HG03558 (cell line): Measurements from ENCODE around the gene BRD7.
A peak's percentile ranks its signal among the peaks of the same experiment; 100 is the strongest.

Experiments used
- ATAC-seq: cut with Tn5 transposase; IDR thresholded peaks from one replicate; pipeline ENCODE4 v1.9.1; 2021; ENCODE audit warnings: moderate number of reproducible peaks; ENCODE audit not compliant: unreplicated experiment; ENCODE audit errors: extremely low read depth

Gene BRD7

DNA sequence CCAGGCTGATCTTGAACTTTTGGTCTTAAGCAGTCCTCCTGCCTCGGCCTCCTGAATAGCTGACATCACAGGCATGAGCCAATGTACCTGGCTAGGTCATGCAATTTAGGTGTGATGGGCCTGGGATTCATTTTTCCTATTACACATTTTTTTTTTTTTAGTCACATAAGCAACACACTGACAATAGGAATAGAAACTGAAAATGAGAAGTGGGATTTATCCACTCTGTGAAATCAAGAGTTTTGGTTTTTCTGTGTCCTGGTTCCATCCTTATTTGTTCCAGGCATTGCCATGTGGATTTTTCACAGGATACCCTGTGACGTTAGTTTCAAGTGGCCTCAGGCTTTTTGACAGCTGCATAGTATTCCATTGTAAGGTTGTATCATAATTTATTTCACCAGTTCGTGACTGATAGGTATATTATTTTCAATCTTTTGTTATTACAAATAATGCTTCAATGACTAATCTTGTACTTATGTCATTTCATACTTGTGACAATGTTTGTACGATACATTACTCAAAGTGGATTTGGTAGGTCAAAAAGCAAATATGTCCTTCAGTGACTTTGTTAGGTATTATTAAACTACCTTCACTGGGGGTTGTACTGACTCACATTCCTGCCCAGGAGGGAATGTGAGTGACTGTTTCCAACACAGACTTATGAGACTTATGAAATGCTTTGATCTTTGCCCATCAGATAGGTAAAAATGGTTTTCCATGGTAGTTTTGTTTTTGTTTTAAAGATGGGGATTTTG lies 91.8 kb downstream of the BRD7 start:
- no peak for ATAC-seq

DNA sequence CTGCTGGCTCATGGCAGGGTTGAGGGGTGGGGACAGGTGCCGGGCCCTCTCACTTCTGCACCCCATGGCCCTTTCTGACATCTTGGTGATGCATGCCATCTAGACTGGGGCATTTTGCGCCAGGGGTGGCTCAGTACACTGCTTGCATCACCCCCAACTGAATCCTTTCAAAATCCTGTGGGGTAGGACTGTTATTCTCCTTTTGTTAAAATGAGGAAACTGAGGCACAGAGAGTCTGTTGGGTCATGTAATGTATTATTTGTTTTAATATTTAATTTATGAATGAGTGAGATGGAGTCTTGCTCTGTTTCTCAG lies 92.5 kb downstream of the BRD7 start:
- ATAC-seq, result no peak

DNA sequence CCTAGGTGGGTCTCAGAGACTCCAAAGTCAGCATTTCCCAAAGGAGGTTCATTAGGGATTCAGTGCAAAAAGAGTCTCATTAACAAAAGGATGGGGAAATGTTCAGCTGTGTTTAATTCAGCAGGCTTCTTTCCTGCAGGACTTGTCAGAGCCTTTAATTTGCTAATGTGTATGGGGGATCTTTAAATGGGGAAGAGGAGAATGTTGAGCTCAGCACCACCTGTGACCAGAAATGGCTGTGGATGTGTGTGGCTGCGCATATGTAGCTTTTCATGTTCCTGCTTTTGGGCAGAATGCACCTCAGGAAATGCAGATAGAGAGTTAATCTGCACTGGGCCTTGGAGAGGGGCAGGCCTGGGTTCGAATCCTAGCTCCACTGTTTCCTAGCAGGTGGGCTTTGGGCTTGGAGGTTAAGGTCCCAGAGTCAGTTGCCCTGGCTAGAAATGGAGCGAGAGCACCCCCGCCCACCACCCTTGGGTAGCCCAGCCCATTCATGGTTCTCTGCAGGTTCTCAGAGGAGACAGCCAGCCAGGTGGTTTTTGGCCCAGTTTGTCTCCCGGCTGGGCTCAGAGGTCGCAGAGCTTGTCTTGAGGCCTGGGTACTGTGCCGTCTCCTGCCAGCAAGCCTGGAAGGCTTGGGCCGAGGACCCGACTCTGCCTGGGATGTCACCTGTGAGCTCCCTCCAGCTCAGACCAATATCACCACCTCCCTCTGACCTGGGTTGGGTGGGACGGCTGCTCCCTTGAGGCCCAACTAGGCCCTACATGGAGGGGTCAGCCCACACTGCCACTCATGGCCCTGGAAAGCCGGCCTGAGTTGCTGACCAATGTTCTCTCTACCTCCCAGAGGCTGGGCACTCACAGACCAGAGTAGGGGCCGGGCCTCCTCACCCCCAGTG lies 93.1 kb downstream of the BRD7 start:
- no peak for ATAC-seq

DNA sequence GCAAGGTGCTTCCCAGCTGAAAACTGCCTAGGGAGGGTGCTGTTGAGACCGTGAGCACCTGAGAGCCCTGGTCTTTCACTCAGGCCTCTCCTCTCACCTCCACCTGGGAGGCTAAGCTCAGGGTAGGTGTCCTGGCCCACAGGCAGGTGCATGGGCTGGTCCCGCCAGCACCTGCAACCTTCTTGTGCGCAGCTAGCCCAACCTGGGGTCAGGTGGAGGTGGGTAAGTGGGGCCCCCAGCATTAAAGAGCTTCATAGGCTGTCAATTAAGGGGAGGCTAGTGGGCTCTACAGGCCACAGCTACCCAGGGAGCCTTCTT lies 93.7 kb downstream of the BRD7 start:
- no peak for ATAC-seq

DNA sequence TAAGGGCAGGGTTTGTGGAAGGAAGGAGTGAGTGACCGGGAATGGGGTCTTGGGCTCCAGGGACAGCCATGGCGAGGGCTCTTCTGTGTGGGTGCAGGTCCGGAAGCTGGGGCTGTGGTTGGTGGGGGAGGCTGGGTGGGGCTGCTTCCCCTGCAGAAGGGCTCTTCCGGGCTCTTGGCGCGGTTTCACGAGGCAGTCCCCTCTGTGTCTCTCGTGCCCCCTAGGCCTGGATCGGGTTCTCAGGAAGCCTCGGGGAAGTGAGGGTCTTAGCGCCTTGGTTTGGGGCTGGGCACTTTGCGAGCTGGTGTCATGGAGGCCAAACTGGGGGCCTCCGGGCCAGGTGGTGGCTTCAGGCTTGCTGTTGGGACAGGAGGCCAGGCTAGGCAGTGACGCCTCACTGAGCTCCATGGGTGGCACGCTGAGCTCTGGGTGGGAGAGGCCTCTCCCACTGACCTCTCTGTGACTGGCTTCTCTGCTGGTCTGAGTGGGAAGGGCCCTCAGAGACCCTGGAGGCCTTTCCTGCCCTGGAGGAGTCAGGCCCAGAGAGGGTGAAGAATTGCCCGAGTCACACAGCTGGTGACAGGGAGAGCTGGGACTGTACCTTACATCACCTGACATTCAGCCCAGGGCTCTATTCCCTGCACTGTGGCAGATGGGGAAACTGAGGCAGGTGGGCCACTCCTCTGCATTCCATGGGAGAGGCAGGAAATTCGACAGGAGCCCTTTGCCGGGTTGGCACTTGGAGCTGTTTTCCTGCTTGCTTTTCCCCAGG lies 94.3 kb downstream of the BRD7 start:
- ATAC-seq, result no peak

DNA sequence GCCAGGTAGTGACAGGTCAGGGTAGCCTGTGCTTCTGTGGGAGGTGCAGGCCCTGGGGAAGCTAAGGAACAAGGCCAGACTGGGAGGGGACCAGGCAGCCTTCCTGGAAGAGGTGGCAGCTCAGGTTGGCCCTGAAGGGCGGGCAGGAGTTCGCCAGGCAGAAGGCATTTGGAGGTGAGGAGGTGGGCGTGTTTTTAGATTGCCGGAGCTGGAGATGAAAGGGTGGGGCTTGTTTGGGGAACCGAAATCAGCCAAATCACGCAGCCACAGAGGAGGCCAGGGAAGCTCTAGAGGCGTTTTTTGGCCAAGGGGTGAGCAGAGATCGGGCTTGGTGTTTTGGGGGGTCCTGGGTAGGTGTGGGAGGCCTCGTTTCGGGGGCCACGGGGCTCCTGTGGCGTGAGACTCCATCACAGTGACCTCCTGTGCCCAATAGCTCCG lies 94.9 kb downstream of the BRD7 start:
- no peak for ATAC-seq

DNA sequence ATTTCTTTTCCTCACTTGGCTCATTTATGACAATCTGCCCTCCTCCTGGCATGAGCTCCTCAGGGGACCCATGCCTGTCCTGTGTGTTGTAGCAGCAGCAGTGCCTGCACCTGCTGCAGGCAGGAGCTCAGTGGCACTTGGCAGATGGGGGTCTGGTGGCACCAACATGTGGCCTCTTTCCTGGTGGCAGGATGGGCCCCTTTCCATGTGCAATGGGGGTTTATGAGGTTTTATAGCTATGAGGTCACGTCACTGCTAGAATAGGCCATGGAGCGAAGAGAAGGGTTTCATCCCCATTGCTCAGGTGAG lies 95.5 kb downstream of the BRD7 start:
- ATAC-seq, result no peak

DNA sequence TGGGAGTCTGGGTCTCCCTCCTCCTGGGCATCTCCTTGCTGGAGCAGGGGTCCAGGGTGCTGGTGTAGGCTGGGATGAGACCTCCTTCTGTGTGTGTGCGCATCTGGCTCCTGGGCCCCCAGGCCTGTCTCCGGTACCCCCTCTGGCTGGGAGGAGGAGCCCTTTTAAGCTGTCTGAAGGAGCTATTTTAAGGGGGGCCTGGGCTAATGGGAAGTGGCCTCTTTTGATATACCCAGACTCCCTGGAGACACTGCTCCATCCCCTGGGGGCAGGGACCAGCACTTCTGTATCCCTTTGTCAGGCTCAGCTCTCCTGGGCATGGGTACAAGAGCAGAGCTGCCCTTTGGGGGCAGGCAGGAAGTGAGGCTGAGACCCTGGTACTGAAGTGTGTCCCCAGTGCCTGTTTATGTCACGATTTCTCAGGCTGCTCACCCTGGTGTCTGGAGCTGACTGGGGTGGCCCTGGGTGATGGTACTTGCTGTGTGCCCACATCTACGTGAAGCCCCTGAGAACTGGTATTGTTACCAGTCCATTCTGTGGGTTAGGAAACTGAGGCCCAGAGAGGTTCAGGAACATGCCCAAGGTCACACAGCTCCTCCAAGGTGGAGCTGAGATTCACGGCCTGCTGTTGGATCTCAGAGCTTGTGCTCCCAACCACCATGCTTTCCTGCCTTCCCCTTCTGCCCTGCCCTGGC lies 96.0 kb downstream of the BRD7 start:
- ATAC-seq, result no peak

DNA sequence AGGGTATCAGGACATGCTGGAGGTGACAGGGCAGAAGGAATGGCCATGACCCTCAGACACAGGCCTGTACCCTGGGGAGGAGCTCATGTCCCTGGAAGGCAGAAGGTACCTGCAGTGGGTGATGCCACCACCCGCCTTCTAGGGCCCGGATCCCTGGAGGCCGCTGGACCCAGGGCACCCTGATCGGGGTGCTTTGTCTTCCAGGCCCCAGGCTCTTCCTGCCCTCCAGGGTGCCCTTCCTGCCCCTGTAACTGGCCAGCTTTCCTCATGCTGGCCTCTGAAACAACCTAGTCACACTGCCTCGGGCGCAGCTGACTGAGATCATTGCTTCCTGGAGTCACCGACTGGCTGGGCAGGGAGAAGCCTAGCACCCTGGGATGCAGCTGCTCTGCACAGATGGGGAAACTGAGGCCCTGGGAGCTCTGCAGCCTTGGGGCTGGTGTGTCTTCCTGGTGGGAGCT lies 96.6 kb downstream of the BRD7 start:
- no peak for ATAC-seq

DNA sequence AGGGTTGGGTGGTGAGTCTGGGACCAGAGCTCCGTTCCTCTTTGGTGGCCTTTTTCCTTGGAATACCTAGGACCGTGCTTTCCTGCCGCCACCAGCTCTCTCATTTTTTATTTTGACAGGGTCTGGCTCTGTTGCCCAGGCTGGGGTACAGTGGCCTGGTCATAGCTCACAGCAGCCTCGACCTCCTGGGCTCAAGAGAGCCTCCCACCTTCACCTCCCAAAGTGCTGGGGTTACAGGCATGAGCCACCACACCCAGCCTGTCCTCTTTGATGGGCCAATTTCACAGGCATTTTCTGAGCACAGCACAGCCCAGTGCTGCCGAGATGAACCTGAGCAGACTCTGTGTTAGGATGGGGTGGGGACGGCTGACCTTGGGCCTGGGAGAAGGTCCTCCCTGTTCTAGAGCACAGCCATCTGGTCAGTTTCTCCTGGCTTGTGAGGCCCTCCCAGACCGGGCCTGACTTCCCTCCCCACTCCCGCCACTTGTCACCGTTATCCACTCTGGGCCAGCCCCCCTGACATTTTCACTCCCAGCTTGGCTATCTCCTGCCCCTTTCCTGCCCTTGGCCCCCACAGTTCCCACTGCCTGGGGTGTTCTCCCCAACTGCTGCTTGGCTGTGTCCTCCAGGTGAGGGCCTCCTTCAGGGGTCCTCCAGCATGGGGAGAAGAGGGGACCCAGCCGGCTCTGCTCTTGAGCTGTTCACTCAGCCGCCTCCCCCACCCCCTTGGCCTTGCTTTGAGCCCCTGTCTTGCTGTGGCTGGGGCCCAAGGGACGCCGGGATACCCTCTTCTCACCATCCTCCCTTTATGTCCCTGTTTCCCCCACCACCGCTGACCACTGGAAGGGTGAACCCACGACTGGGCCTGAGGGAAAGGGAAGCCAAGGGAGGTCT lies 97.4 kb downstream of the BRD7 start:
- no peak for ATAC-seq

DNA sequence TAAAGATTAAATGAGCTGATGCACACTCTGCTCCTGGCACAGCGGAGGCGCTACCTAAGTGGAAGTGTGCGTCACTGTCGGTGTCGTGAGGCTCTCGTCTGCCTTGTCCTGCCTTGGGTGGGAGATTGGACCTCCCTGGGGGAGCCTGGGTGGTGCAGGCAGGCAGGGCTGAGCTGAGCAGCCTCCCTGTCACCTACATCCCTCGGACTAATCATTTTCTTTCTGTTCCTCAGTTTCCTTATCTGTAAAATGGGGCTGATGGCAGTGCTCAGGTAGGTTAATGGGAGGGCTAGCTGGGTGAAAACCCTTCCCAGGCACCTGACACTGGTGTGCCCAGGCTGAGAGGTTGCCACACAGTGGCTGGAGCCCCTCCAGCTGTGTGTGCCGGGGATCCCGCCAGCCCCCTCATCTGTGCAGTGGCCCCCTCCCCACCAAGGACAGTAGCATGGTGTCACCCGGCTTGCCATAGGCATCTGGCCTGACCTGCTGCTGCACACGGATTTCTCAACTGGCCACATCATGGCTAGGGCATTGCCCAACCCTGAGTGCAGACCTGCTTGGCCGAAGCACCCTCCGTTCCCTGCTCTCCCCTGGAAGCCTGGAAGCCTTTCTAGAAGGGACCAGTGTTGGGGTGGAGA lies 98.2 kb downstream of the BRD7 start:
- no peak for ATAC-seq

DNA sequence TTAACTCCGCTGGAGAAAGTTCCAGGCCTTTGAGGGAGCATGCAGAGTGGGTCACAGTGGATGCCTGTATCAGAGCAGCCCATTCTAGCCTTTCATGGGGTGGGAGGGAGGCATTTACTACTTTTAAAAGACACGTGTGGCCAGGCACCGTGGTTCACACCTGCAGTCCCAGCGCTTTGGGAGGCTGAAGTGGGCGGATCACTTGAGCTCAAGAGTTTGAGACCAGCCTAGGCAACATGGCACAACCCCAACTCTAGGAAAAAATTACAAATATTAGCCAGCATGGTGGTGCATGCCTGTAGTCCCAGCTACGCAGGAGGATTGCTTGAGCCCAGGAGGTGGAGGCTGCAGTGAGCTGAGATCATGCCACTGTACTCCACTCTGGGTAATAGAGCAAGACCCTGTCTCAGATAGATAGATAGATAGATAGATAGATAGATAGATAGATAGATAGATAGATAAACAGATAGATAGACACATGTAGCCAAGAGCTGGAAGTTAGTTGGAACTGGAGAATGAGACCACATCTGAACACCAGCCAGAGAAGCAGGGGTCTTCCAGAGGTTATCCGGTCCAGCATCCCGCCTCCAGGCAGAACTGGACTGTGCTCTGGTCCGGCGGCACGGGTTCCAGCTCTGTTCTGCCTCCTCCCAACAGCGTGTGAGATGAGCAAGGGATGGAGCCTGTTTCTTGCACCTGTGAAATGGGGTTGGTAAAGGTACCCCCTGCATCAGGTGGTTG lies 98.8 kb downstream of the BRD7 start:
- no peak for ATAC-seq

DNA sequence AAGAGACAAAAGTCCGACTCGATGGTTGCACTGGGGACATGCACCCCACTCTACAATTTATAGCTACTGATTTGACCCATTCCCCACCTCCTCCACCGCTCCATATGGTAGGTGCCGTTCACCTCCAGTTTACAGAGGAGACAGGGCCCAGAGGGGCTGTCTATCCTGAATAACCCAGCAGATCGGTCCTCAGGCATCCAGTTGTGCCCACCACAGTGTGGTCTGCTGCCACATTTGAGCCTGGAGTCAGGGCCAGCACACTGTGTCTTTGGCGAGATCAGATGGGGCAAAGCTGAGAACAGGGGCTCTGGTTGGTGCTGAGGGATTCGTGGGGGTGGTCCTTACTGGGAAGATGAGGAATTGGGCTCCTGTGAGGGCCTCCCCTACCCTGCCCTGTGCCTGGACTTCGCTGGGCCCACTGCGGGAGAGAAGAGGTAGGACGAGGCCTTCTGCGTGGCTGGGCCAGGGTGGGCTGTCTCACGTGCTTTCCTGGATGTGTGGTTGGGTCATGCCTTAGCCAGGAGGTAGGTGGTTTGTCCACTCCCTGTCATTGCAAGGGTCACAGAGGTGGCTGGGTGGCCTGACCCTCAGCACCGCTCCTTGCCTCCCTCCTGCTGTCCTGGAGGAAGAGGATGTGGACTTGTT lies 99.6 kb downstream of the BRD7 start:
- no peak for ATAC-seq

DNA sequence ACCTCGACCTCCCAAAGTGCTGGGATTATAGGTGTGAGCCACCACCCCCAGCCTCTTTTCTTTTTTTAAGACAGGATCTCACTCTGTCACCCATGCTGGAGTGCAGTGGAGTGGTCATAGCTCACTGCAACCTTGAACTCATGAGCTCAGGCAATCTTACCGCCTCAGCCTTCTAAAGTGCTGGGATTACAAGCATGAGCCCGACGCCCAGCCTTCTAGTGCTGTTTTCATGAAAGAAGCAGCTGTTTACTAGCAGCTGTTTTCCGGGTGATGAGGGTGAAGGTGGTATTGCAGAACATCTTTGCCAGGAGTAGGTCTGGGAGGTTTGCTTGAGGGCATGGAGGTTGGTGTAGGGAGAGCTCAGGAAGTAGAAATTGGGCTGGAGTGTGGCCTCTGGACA lies 100.4 kb downstream of the BRD7 start:
- ATAC-seq, result no peak

DNA sequence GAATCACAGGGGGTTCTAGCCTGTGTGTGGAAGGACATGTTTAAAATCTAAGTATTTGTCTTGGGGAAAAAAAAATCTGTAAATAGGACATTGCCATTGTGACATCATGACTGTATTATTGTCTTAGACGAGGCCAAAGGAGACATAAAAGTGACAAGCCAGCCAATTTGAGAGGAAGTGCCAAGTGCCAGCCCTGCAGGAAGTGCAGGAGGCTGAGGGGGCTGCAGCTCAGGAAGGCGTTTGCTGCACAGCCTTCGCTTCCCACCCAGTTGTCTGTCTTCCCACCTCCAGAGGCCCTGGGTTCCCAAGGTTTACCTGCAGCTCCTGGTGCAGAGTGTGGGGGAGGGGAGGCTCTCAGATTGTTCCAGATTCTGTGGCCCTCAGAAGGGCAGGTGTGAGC lies 101.1 kb downstream of the BRD7 start:
- ATAC-seq, result no peak

DNA sequence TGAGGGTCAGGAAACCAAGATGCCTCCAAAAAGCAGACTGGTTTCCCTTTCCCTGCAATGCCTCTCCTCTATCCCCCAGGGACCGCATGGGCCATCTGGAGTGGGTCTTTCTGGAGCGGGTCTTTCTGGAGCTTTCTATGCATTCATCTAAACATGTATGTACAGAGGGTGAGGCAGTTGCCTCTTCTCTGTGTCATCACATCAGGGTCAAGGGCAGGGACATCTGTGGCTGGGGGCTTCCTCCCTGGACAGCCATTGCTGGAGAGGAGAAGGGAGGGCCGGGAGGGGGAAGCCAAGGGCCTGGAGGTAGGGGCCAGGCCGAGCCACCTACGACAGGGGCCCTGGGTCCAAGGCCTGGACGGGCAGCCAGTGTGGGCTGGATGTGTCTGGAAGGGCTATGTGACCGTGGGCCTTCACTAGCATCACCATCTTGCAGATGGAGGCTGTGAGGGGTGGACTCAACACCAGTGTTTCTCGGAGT lies 101.6 kb downstream of the BRD7 start:
- no peak for ATAC-seq

DNA sequence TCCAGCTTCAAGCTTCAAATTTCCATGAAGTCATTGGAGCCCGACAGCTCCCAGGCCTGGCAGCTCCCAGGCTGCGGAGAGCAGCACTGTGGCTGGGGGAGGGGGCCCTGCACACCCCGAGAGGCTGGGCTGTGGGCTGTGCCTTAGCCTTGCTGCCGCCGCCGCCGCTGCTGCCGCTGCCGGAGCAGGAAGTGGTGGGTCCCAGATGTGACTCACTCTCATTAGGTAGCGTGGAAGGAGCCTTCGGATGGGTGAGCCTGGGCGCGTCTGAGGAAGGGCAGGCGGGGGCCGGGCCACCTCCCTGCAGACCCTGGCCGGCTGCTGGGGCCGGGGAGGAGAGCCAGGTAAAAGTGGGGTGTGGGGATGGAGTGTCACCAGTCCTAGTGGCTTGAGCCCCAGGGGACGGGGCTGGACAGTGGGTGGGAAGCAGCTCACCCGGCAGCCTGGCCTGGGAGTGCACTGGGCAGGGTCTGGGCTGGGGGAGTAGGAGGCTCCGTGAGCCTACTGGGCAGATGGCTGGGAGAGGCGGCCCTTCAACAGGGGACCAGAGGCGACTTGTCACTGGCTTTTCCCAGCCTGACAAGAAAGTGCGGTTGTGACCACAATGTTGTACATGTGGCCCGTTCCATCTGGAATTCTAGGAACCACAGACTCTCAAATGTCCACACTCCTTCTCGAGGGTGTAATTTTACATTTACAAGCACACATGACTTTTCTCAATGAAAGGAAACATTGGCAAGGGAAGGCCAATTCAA lies 102.3 kb downstream of the BRD7 start, which contains the start of gene ADCY7:
ADCY7 (plus strand) TSS at position 215 of the 755 bp plus-strand sequence. CDS start 21,629 bp downstream, outside the sequence.
- ATAC-seq, result peak; percentile 58
